GM23338 (cell line): Measurements from ENCODE around the gene KIAA0753.

Experiments
- CREB1 ChIP-seq: fragments of 250-450 bp; sonication (Bioruptor Pico); IDR thresholded peaks from 2 replicates; pipeline ENCODE4 v1.5.0; 2020; ENCODE audit warnings: low read depth, mild to moderate bottlenecking, moderate library complexity
- CTCF ChIP-seq, 2 experiments: fragments of 200-600 bp in 1 of 2; sonication (generic) in 1 of 2; conservative IDR thresholded peaks; 2 replicates each; pipeline versions ENCODE4 v1.5.1 to v1.6.1; 2016 to 2017; ENCODE audit warnings: antibody characterized with exemption in 2 of 2, low read depth in 2 of 2, mild to moderate bottlenecking in 2 of 2, moderate library complexity in 1 of 2
- EZH2 ChIP-seq: fragments of 200-600 bp; sonication (generic); IDR thresholded peaks from one replicate; pipeline ENCODE4 v1.8.0; 2017; ENCODE audit warnings: antibody characterized with exemption, mild to moderate bottlenecking, low read depth; ENCODE audit not compliant: unreplicated experiment
- EZH2phosphoT487 ChIP-seq: fragments of 200-600 bp; sonication (generic); IDR thresholded peaks from one replicate; pipeline ENCODE4 v1.8.1; 2018; ENCODE audit warnings: antibody characterized with exemption; ENCODE audit not compliant: unreplicated experiment
- JUNB ChIP-seq: IDR thresholded peaks from one replicate; pipeline ENCODE4 v1.6.1; 2016; ENCODE audit warnings: antibody characterized with exemption; ENCODE audit not compliant: unreplicated experiment
- POLR2AphosphoS5 ChIP-seq: IDR thresholded peaks from 2 replicates; pipeline ENCODE4 v1.6.1; 2016; ENCODE audit warnings: antibody characterized with exemption, low read depth
- REST ChIP-seq: IDR thresholded peaks from one replicate; pipeline ENCODE4 v1.6.1; 2018; ENCODE audit warnings: antibody characterized with exemption; ENCODE audit not compliant: unreplicated experiment

- TF ChIP-seq POLR2AphosphoS5 = no peak
- no peak for TF ChIP-seq CTCF (conservative IDR thresholded peaks at IDR 0.05; ENCODE audit: low read depth in 2 of 2)
- no peak for TF ChIP-seq REST
- TF ChIP-seq EZH2phosphoT487 = no peak
- TF ChIP-seq EZH2 = no peak
- TF ChIP-seq CREB1 (CRISPR knock-in tag) = no peak
- TF ChIP-seq JUNB = no peak
Measured at GRCh38 chr17:6683730-6684459, 43.4 kb upstream of the KIAA0753 start.
